ENCODE results near the gene CPB1.

The CPB1 gene

DNA sequence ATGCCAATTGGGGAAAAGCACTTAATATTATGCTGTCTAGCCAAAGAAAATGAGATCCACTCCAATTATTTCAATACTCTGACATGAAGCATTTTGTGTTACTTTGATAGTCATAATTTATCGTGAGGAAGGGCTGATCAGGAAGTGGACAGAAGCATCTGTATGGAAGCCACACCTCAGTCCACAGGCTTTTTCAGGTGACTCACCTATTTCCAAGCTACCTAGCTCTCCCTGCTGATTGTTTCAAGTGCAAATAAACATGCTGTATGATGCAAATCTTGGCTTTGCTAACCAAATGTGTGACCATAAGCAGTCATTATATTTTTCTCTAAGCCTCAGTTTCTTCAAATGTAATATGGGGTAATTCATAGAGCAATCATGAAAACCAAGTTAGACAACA, 30.8 kb upstream of the CPB1 start:
- Histone ChIP-seq H3K27ac (ENCODE audit: low read depth, low read length) (no peak overlapping the region), H3K36me3 (ENCODE audit: control insufficient read depth in 5 of 5, insufficient read depth in 5 of 5, low read length in 5 of 5) (no peaks in the 10 kb centered on the region), H3K4me3 (ENCODE audit: low read depth in 1 of 5, low read length in 5 of 5) (no peak overlapping the region), H3K27me3 (ENCODE audit: control insufficient read depth in 5 of 5, insufficient read depth in 4 of 5, low read length in 5 of 5) (no peaks in the 10 kb centered on the region), H3K4me1 (ENCODE audit: control insufficient read depth in 5 of 5, insufficient read depth in 5 of 5, low read length in 5 of 5) (peaks cover 0 to 1% (median 0%) of the 10 kb centered on the region in 5 donors), H3K9me3 (ENCODE audit: control insufficient read depth in 5 of 5, low read length in 5 of 5) (no peaks in the 10 kb centered on the region), H3K9ac (ENCODE audit: low read length in 5 of 5) (no peak overlapping the region)

GRCh38 chr3:148797795-148798194, 29.8 kb upstream of the CPB1 start:
- Histone ChIP-seq H3K4me3 (ENCODE audit: low read depth in 1 of 5, low read length in 5 of 5) (no peak overlapping the region), H3K9me3 (ENCODE audit: control insufficient read depth in 5 of 5, low read length in 5 of 5) (no peaks in the 10 kb centered on the region), H3K27me3 (ENCODE audit: control insufficient read depth in 5 of 5, insufficient read depth in 4 of 5, low read length in 5 of 5) (no peaks in the 10 kb centered on the region), H3K36me3 (ENCODE audit: control insufficient read depth in 5 of 5, insufficient read depth in 5 of 5, low read length in 5 of 5) (no peaks in the 10 kb centered on the region), H3K9ac (ENCODE audit: low read length in 5 of 5) (no peak overlapping the region), H3K4me1 (ENCODE audit: control insufficient read depth in 5 of 5, insufficient read depth in 5 of 5, low read length in 5 of 5) (no peaks in the 10 kb centered on the region), H3K27ac (ENCODE audit: low read depth, low read length) (no peak overlapping the region)

- Histone ChIP-seq H3K9ac (ENCODE audit: low read length in 5 of 5) (no peak overlapping the region), H3K4me3 (ENCODE audit: low read depth in 1 of 5, low read length in 5 of 5) (no peak overlapping the region), H3K27ac (ENCODE audit: low read depth, low read length) (no peak overlapping the region), H3K4me1 (ENCODE audit: control insufficient read depth in 5 of 5, insufficient read depth in 5 of 5, low read length in 5 of 5) (no peaks in the 10 kb centered on the region), H3K27me3 (ENCODE audit: control insufficient read depth in 5 of 5, insufficient read depth in 4 of 5, low read length in 5 of 5) (no peaks in the 10 kb centered on the region), H3K36me3 (ENCODE audit: control insufficient read depth in 5 of 5, insufficient read depth in 5 of 5, low read length in 5 of 5) (no peaks in the 10 kb centered on the region), H3K9me3 (ENCODE audit: control insufficient read depth in 5 of 5, low read length in 5 of 5) (no peaks in the 10 kb centered on the region)
These were observed 27.2 kb upstream of the CPB1 start for GRCh38 chr3:148800414-148800813.

DNA sequence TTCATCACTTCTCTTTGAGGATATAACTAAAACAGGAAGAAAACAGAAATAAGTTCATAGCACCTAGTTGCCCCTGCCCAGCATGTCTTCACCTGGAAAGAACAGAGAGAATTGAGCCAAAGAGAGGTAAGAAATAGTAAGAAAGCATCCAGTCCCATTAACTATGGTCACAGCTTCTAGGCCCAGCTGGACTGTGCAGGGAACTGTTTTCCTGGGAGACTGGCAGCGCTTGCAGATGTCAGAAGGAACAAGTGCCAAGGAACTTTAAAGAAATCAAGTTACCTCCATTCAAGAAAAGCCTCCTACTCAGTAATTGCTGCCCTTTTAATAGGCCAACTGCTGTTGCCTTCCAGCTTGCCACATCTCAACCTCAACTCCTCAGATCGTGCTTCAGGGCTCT, 17.8 kb upstream of the CPB1 start:
- H3K4me3 ChIP-seq (ENCODE audit: low read depth in 1 of 5, low read length in 5 of 5) = no peak overlapping the region
- no peak overlapping the region for H3K9ac ChIP-seq (ENCODE audit: low read length in 5 of 5)
- no peaks in the 10 kb centered on the region for H3K9me3 ChIP-seq (ENCODE audit: control insufficient read depth in 5 of 5, low read length in 5 of 5)
- no peak overlapping the region for H3K27ac ChIP-seq (ENCODE audit: low read depth, low read length)
- no peaks in the 10 kb centered on the region for H3K4me1 ChIP-seq (ENCODE audit: control insufficient read depth in 5 of 5, insufficient read depth in 5 of 5, low read length in 5 of 5)
- H3K27me3 ChIP-seq (ENCODE audit: control insufficient read depth in 5 of 5, insufficient read depth in 4 of 5, low read length in 5 of 5) = no peaks in the 10 kb centered on the region
- no peaks in the 10 kb centered on the region for H3K36me3 ChIP-seq (ENCODE audit: control insufficient read depth in 5 of 5, insufficient read depth in 5 of 5, low read length in 5 of 5)

GRCh38 chr3:148815316-148816110, 12.1 kb upstream of the CPB1 start:
- no peaks in the 10 kb centered on the region for H3K9me3 ChIP-seq (ENCODE audit: control insufficient read depth in 5 of 5, low read length in 5 of 5)
- no peaks in the 10 kb centered on the region for H3K36me3 ChIP-seq (ENCODE audit: control insufficient read depth in 5 of 5, insufficient read depth in 5 of 5, low read length in 5 of 5)
- no peak overlapping the region for H3K9ac ChIP-seq (ENCODE audit: low read length in 5 of 5)
- H3K27ac ChIP-seq (ENCODE audit: low read depth, low read length) = no peak overlapping the region
- no peaks in the 10 kb centered on the region for H3K27me3 ChIP-seq (ENCODE audit: control insufficient read depth in 5 of 5, insufficient read depth in 4 of 5, low read length in 5 of 5)
- no peaks in the 10 kb centered on the region for H3K4me1 ChIP-seq (ENCODE audit: control insufficient read depth in 5 of 5, insufficient read depth in 5 of 5, low read length in 5 of 5)
- H3K4me3 ChIP-seq (ENCODE audit: low read depth in 1 of 5, low read length in 5 of 5) = no peak overlapping the region

DNA sequence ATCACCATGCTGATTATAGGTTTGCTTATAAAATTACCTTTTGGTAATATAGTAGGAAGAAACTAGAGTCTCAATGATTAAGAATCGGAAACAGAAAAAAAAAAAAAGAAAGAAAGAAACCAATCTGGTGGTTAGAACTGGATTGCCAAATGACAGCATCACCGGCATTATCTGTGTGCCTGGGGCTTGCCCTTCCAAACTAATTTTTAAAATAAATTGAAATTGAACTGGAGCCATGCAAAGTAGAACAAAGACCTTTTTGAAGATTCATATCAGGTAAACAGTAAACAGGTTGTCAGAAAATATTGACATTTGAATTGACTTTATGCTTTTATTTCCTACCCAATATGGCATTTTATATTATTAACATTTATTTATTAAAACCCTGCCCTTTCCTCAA, 11.2 kb upstream of the CPB1 start:
- no peaks in the 10 kb centered on the region for H3K27me3 ChIP-seq (ENCODE audit: control insufficient read depth in 5 of 5, insufficient read depth in 4 of 5, low read length in 5 of 5)
- no peak overlapping the region for H3K27ac ChIP-seq (ENCODE audit: low read depth, low read length)
- no peaks in the 10 kb centered on the region for H3K4me1 ChIP-seq (ENCODE audit: control insufficient read depth in 5 of 5, insufficient read depth in 5 of 5, low read length in 5 of 5)
- no peak overlapping the region for H3K9ac ChIP-seq (ENCODE audit: low read length in 5 of 5)
- no peak overlapping the region for H3K4me3 ChIP-seq (ENCODE audit: low read depth in 1 of 5, low read length in 5 of 5)
- no peaks in the 10 kb centered on the region for H3K36me3 ChIP-seq (ENCODE audit: control insufficient read depth in 5 of 5, insufficient read depth in 5 of 5, low read length in 5 of 5)
- no peaks in the 10 kb centered on the region for H3K9me3 ChIP-seq (ENCODE audit: control insufficient read depth in 5 of 5, low read length in 5 of 5)

DNA sequence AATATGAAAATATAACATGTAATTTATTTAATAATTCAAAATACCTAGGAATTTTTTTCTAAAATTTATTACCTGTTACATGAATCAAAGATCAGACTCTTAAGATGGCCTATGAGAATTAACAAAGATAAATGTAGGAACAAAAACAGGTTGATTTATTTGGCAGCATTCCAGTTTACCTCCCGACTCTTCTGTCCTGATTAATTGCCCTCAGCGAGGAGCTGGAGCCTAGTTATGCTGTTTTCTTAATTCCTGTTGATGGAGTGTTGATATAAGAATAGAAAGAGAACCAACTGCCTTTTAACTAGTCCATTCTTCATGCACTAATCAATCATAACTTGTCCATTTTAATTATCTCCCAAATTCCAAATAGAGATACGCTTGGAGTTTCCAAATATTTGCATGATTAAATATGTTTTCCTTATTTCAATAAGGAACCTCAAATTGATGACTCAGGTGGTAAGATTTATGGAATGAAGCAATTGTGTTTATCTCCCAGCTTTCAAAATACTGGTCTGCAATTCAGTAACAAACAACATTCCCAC, 10.6 kb upstream of the CPB1 start:
- no peak overlapping the region for H3K27ac ChIP-seq (ENCODE audit: low read depth, low read length)
- H3K4me3 ChIP-seq (ENCODE audit: low read depth in 1 of 5, low read length in 5 of 5) = no peak overlapping the region
- no peak overlapping the region for H3K9ac ChIP-seq (ENCODE audit: low read length in 5 of 5)
- peaks cover 0 to 3% (median 0%) of the 10 kb centered on the region in 5 donors for H3K9me3 ChIP-seq (ENCODE audit: control insufficient read depth in 5 of 5, low read length in 5 of 5)
- H3K4me1 ChIP-seq (ENCODE audit: control insufficient read depth in 5 of 5, insufficient read depth in 5 of 5, low read length in 5 of 5) = no peaks in the 10 kb centered on the region
- H3K27me3 ChIP-seq (ENCODE audit: control insufficient read depth in 5 of 5, insufficient read depth in 4 of 5, low read length in 5 of 5) = no peaks in the 10 kb centered on the region
- no peaks in the 10 kb centered on the region for H3K36me3 ChIP-seq (ENCODE audit: control insufficient read depth in 5 of 5, insufficient read depth in 5 of 5, low read length in 5 of 5)

GRCh38 chr3:148820361-148821245, 7.0 kb upstream of the CPB1 start:
- no peak overlapping the region for H3K27ac ChIP-seq (ENCODE audit: low read depth, low read length)

GRCh38 chr3:148823026-148823425, 4.6 kb upstream of the CPB1 start:
- no peaks in the 10 kb centered on the region for H3K27me3 ChIP-seq (ENCODE audit: control insufficient read depth in 5 of 5, insufficient read depth in 4 of 5, low read length in 5 of 5)
- no peak overlapping the region for H3K9ac ChIP-seq (ENCODE audit: low read length in 5 of 5)
- no peak overlapping the region for H3K27ac ChIP-seq (ENCODE audit: low read depth, low read length)
- no peak overlapping the region for H3K4me3 ChIP-seq (ENCODE audit: low read depth in 1 of 5, low read length in 5 of 5)
- peaks cover 0 to 3% (median 0%) of the 10 kb centered on the region in 5 donors for H3K9me3 ChIP-seq (ENCODE audit: control insufficient read depth in 5 of 5, low read length in 5 of 5)
- H3K4me1 ChIP-seq (ENCODE audit: control insufficient read depth in 5 of 5, insufficient read depth in 5 of 5, low read length in 5 of 5) = peaks cover 0 to 5% (median 0%) of the 10 kb centered on the region in 5 donors
- H3K36me3 ChIP-seq (ENCODE audit: control insufficient read depth in 5 of 5, insufficient read depth in 5 of 5, low read length in 5 of 5) = no peaks in the 10 kb centered on the region

More at GRCh38 chr3:148820361-148821245, 7.0 kb upstream of the CPB1 start:
- no peaks in the 10 kb centered on the region for H3K27me3 ChIP-seq (ENCODE audit: control insufficient read depth in 5 of 5, insufficient read depth in 4 of 5, low read length in 5 of 5)
- no peak overlapping the region for H3K9ac ChIP-seq (ENCODE audit: low read length in 5 of 5)
- H3K4me3 ChIP-seq (ENCODE audit: low read depth in 1 of 5, low read length in 5 of 5) = no peak overlapping the region
- H3K4me1 ChIP-seq (ENCODE audit: control insufficient read depth in 5 of 5, insufficient read depth in 5 of 5, low read length in 5 of 5) = no peaks in the 10 kb centered on the region
- peaks cover 0 to 3% (median 0%) of the 10 kb centered on the region in 5 donors for H3K9me3 ChIP-seq (ENCODE audit: control insufficient read depth in 5 of 5, low read length in 5 of 5)
- no peaks in the 10 kb centered on the region for H3K36me3 ChIP-seq (ENCODE audit: control insufficient read depth in 5 of 5, insufficient read depth in 5 of 5, low read length in 5 of 5)

- Histone ChIP-seq H3K4me1 (ENCODE audit: control insufficient read depth in 5 of 5, insufficient read depth in 5 of 5, low read length in 5 of 5) (peaks cover 0 to 7% (median 3%) of the 10 kb centered on the region in 5 donors), H3K4me3 (ENCODE audit: low read depth in 1 of 5, low read length in 5 of 5) (no peak overlapping the region), H3K9ac (ENCODE audit: low read length in 5 of 5) (no peak overlapping the region), H3K9me3 (ENCODE audit: control insufficient read depth in 5 of 5, low read length in 5 of 5) (peaks cover 0 to 3% (median 0%) of the 10 kb centered on the region in 5 donors), H3K27ac (ENCODE audit: low read depth, low read length) (no peak overlapping the region), H3K27me3 (ENCODE audit: control insufficient read depth in 5 of 5, insufficient read depth in 4 of 5, low read length in 5 of 5) (no peaks in the 10 kb centered on the region), H3K36me3 (ENCODE audit: control insufficient read depth in 5 of 5, insufficient read depth in 5 of 5, low read length in 5 of 5) (no peaks in the 10 kb centered on the region)
These were observed 2.1 kb upstream of the CPB1 start for GRCh38 chr3:148825476-148825875.
